GM19455 (cell line): Measurements from ENCODE around the gene RGS6.
A peak's percentile ranks its signal among the peaks of the same experiment; 100 is the strongest.

Experiments
- ATAC-seq: cut with Tn5 transposase; IDR thresholded peaks from one replicate; pipeline ENCODE4 v1.9.1; 2021; ENCODE audit not compliant: unreplicated experiment

RGS6 gene

GRCh38 chr14:72519543-72519942, 587.3 kb downstream of the RGS6 start:
- ATAC-seq = peak; percentile 7

- ATAC-seq = no peak
Measured at GRCh38 chr14:72521045-72521444, 588.8 kb downstream of the RGS6 start.

DNA sequence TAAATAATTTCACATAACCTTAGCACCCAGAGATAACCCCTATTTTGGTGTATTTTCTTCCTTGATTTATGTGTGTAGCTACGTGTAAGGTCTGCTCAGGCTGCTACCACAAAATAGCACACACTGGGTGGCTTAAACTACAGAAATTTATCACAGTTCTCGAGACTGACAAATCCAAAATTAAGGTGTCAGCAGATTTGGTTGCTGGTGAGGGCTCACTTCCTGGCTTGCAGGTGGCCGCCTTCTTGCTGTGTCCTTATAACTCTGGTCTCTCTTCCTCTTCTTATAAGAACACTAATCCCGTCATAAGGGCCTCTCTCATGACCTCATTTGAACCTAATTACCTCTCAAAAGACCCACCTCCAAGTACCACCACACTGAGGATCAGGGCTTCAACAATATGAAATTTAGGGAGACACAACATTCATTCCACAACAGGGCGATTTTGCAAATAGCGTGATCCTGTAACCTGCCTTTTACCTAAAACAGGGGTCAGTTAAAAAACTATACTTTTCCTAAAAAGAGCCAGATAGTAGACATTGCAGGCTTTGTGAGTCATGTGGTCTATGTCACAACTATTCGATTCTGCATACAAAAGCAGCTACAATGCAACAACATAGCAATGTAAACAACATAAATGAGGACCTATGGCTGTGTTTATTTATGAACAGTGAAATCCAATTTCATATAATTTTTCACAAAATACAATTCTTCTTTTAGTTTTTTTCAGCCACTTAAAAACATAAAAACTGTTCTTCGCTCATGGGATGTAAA, 589.9 kb downstream of the RGS6 start:
- ATAC-seq = no peak

GRCh38 chr14:72522847-72523246, 590.6 kb downstream of the RGS6 start:
- ATAC-seq = no peak

DNA sequence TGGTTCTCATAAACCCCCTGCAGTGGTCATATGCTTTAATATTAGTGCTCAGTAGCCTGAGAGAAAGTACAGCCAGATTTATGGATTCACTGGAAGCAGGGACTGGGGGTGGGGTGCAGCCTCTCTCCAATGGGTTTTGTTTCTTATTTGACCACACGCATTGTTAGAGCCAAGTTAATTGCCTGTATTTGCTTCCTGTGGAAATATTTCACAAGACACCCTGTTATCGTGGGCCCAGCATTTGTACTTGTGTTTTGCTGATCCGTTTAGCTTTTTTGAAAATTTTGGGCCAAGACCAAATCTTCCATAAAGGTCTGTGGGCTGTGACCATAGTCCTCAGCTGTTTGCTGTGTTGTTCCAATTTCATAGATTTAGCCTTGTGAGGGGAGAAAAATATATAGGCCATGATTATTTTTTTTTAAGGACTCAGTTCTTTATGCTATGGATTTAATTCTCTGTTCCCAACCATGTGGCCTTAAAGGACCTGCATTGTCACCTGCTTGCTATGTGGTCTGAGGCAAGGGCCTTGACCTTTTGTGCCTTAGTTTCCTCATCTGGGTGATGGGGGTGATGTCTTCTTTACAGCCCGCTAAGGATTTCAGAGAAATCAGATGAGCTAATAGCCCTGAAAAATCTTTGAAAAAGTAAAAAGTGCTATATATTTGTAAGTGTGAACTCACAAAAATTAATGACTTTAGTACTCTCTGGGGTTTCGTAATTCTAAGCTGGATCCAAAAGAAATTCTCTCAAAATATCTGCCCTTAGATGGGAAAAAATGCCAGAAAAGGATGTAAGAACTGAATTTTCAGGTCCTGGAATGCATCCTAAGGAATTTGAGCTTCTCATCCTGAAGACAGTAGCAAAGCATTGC, 591.4 kb downstream of the RGS6 start:
- ATAC-seq = no peak

DNA sequence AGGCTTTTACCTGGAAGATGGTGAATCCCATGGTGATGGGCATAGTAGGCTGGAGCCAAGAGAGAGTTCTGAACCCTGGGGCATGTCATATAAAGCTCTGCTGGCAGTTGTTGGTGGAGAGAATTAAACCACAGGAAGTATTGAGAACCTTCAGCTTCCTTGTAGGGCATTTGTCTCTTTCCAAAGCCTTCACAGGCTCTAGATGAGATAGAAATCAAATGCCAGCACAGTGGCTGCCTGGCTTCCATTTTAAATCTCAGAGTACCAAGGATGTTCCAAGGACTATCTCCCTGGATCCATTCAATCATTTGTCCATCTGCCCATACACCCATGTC, 592.0 kb downstream of the RGS6 start:
- no peak for ATAC-seq

DNA sequence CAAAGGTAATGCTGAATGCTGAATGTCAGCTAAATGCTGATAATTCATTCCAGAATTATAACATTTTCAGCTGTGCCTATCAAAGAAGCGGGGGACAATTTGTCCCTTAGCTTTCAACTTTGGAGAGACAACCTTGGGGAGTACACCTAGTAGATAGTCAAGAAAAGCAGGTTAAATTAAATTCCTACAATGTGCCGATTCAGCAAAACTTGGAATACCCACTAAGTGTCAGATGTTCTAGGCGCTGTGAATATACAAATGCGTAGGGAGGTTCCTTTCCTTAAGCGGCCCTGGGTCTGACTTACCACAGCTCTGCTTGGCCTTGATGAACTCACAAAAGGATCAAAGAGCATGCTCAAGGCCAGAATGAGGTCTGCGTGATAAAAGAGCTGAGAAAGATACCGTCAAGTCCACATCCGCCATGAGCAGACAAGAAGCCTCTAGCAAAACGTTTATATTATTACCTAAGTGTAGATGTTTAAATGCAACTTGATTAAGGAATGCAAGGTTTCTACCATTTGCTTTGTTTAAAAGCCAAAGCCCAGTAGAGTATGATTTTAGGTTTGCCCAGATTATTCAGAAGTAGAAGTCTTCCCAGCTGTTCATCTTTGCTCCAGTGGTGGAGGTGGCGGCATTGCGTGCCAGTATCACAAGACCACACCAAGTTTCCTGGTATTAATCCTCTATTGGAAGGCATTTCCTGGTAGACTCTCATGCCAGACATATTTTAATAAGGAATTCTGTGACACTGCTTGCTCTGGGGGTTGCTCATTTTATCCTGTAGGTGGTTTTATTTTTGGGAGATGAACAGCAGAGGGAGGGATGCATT, 593.1 kb downstream of the RGS6 start:
- ATAC-seq = no peak

DNA sequence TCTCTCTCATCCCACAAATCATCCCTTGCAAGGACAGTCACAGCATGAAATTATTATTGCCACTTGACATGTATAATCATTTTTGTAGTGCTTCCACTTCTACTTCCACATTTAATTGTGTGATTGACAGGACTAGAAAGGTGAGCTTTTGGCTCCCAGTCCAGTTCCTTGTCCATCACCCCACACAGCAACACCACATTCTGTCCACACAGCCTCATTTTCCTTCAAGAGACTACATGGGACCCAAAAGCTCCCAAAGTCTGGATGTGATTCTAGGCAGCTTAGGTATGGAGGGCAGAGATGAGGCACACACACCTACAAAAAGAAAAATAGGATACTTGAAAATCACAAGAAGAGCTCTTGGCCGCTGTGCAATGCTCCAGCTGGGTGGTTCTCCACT, 595.4 kb downstream of the RGS6 start:
- no peak for ATAC-seq

GRCh38 chr14:72528059-72528862, 596.0 kb downstream of the RGS6 start:
- no peak for ATAC-seq

- ATAC-seq = no peak
Measured at GRCh38 chr14:72528863-72529175, 596.6 kb downstream of the RGS6 start.

GRCh38 chr14:72532686-72533454, 600.6 kb downstream of the RGS6 start:
- ATAC-seq = no peak

DNA sequence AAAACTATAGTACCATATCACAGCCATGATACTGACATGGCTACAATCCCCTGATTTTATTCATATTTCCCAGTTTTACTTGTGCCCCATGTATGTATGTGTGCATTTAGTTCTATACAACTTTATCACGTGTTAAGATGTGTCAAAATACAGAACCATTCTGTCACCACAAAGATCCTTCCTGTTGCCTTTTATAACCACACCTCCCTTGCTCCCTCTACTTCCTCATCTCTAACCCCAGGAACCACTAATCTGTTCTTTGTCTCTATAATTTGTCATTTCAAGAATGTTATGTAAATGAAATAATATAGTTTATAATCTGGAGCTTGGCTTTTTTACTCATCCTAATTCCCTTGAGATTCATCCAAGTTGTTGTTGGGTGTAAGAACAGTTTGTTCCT, 603.3 kb downstream of the RGS6 start:
- no peak for ATAC-seq

- ATAC-seq = no peak
Measured at GRCh38 chr14:72538387-72538786, 606.2 kb downstream of the RGS6 start.

DNA sequence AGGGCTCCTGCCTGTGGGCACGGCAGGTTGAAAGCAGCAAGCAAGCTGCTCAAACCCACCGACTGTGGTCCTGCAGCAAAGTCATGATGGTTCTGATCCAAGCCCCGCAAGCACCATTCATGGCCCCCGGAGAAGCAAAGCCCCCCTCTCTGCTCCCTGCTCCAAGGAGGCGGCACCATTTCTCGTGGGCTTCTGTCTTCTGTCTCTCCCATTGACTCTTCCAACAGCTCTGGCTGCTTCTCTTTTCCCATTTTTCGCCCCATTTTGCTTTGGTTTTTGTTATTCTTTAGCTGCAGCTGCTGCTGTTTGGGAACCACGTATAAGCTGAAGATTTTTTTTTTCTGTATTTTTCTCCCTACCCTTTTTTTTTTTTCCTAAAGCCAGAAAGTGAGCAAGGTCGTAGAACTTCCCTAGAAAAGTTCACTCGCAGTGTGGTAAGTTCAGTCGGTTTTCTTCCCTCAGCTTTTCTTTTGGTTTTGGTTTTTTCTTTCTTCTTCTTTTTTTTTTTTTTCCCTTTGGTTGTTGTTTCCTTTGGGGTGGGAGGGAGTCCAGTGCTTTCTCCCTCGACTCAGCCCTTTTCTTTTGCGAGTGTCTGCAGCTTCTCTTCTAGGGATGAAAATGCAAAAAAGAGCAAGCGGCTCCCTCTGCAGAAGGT, 607.6 kb downstream of the RGS6 start:
- ATAC-seq = no peak

DNA sequence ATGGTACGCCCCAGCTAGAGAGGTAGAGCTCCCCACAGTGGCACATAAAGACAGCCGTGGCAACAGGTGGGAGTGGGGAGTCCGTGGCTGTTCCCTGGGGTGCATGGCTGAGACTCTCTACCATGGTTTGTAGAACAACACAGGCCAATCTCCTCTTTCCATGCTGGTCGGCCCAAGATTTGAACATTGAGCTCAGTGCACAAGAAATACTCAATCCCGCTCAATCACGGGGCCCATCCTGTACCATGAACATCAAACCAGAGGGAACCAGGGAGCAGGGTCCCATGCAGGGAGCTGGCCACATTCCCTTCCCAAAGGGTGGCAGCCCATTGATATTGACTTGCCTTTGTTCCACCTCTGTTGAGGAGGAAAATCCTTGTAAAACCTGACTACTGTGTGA, 608.6 kb downstream of the RGS6 start:
- no peak for ATAC-seq

DNA sequence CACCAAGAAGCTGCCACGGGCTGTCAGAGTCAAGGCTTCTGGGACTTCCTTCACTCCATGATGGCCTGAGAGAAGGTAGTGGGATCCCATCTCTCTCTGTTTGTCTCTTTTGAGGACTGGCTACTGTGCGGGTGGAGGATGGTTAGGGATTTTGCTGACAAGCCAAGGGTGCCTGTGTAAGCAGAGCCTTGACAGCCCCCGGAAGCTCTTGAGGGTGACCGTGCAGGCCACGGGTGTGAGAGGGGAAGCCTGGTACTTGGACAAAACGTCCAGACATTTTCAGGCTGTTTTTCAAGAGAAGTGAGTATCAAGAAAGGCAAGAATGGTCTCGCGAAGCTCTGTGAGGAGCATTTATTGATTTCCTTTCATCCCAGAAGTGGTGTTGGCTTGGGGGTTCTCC, 609.3 kb downstream of the RGS6 start:
- no peak for ATAC-seq

DNA sequence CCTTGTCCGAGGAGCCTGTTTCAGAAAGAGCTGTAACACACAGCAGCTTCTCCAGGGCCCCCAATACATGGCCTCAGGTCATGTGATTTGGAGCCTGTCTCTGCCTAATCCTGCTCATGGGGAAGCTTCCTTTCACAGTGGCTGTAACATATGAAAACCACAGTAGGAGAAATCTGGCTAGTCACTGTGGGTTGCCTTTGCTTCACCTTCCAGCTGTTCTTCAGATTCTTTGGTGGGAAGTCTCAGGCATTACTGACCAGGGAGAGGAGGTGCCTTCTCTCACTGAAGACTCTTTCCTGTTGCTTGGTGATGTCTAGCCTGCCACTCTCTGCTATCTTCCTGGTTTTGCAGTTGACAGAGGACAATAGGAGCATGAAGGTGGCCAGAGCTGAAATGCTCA, 611.1 kb downstream of the RGS6 start:
- no peak for ATAC-seq

GRCh38 chr14:72544615-72545387, 612.6 kb downstream of the RGS6 start:
- no peak for ATAC-seq
